H1 (cell line): ENCODE results near the gene COL11A1. TPM values are rescaled to one million over a fixed set of nuclear protein-coding genes. Genes with fewer than 3 reads are reported as not detected.

ENCODE experiments used
- CTCF ChIA-PET: fragments of 300-600 bp; sonication (Branson Sonifier 250); formaldehyde crosslinking; loops from one replicate; lab custom pipeline; 2021; ENCODE audit not compliant: partially characterized antibody; lab: Charles Lee
- POLR2A ChIA-PET: fragments of 300-600 bp; sonication (Branson Sonifier 250); formaldehyde crosslinking; loops from one replicate; lab custom pipeline; 2021; ENCODE audit warnings: inconsistent platforms; ENCODE audit not compliant: partially characterized antibody; lab: Charles Lee
- DNase-seq, 2 experiments: peaks; one replicate each; pipeline versions ENCODE4 v3.0.0 to v3.0.0-alpha.2; 2010 to 2022; ENCODE audit warnings: low spot score in 2 of 2, low read depth in 1 of 2, mixed read lengths in 1 of 2
- FAIRE-seq: peaks from 2 replicates; lab custom pipeline; 2011; peaks lifted over from hg19 to GRCh38; lab: Jason Lieb, UNC
- H2AFZ ChIP-seq: 2 replicates; pipeline ENCODE4 v1.8.1; 2012; ENCODE audit warnings: low read length, inconsistent platforms
- H2AK5ac ChIP-seq: 2 replicates; pipeline ENCODE4 v1.6.1; 2013; ENCODE audit warnings: low read depth, low read length
- H2BK120ac ChIP-seq: replicated peaks from 2 replicates; pipeline ENCODE3; 2013; ENCODE audit warnings: low read depth, low read length, inconsistent platforms
- H2BK12ac ChIP-seq: 2 replicates; pipeline ENCODE4 v1.6.1; 2013; ENCODE audit warnings: low read depth, low read length
- H2BK15ac ChIP-seq: 2 replicates; pipeline ENCODE4 v1.6.1; 2013; ENCODE audit warnings: low read length
- H2BK20ac ChIP-seq: 2 replicates; pipeline ENCODE4 v1.6.1; 2013; ENCODE audit warnings: low read length
- H2BK5ac ChIP-seq: 2 replicates; pipeline ENCODE4 v1.6.1; 2013; ENCODE audit warnings: low read depth, low read length
- H3K14ac ChIP-seq: 2 replicates; pipeline ENCODE4 v1.6.1; 2013; ENCODE audit warnings: inconsistent platforms; ENCODE audit not compliant: insufficient read length
- H3K18ac ChIP-seq: 2 replicates; pipeline ENCODE4 v1.6.1; 2013; ENCODE audit warnings: low read length; ENCODE audit errors: extremely low read depth
- H3K23ac ChIP-seq: 2 replicates; pipeline ENCODE4 v1.6.1; 2013; ENCODE audit warnings: inconsistent platforms; ENCODE audit not compliant: insufficient read length
- H3K23me2 ChIP-seq: 2 replicates; pipeline ENCODE4 v1.6.1; 2013; ENCODE audit warnings: low read depth, low read length
- H3K27ac ChIP-seq: 2 replicates; pipeline ENCODE4 v1.6.1; 2011; ENCODE audit warnings: low read depth, low read length, inconsistent platforms
- H3K27me3 ChIP-seq, 4 experiments: replicated peaks in 1 of 4; 1 replicate in 1 of 4; 2 replicates in 3 of 4; pipeline versions ENCODE4 v1.6.1 to v1.8.1; 2011 to 2013; ENCODE audit warnings: low read length in 3 of 4, mild to moderate bottlenecking in 3 of 4, inconsistent platforms in 2 of 4, mixed read lengths in 2 of 4, moderate library complexity in 1 of 4; ENCODE audit not compliant: control insufficient read depth in 3 of 4, insufficient read depth in 3 of 4; ENCODE audit errors: extremely low read depth in 1 of 4
- H3K36me3 ChIP-seq, 4 experiments: 2 replicates each; pipeline versions ENCODE4 v1.6.1 to v1.8.1; 2011 to 2013; ENCODE audit warnings: mild to moderate bottlenecking in 4 of 4, low read length in 3 of 4, moderate library complexity in 2 of 4, control low read depth in 1 of 4, inconsistent platforms in 1 of 4; ENCODE audit not compliant: insufficient read depth in 4 of 4, control insufficient read depth in 2 of 4
- H3K4ac ChIP-seq: replicated peaks from 2 replicates; pipeline ENCODE3; 2013; ENCODE audit warnings: low read length, low read depth, mixed read lengths, inconsistent platforms; ENCODE audit not compliant: insufficient read length
- H3K4me1 ChIP-seq, 4 experiments: replicated peaks in 1 of 4; 1 replicate in 1 of 4; 2 replicates in 3 of 4; pipeline versions ENCODE4 v1.6.1 to v1.8.1; 2011 to 2013; ENCODE audit warnings: low read length in 3 of 4, inconsistent platforms in 2 of 4, mixed read lengths in 1 of 4; ENCODE audit not compliant: insufficient read depth in 4 of 4, control insufficient read depth in 3 of 4
- H3K4me2 ChIP-seq, 2 experiments: 2 replicates each; pipeline versions ENCODE4 v1.6.1 to v1.8.1; 2011 to 2013; ENCODE audit warnings: low read depth in 2 of 2, low read length in 2 of 2, control low read depth in 1 of 2, inconsistent platforms in 1 of 2, mild to moderate bottlenecking in 1 of 2; ENCODE audit not compliant: insufficient read depth in 1 of 2
- H3K4me3 ChIP-seq, 4 experiments: fragments of 200-600, 300-600 bp in 1 of 4; sonication (generic), shearing (Covaris generic), sonication (Bioruptor Twin) in 1 of 4; 2 replicates each; pipeline versions ENCODE4 v1.5.1 to v1.8.1; 2011 to 2016; ENCODE audit warnings: low read length in 4 of 4, low read depth in 3 of 4, control low read depth in 2 of 4, inconsistent platforms in 2 of 4, mild to moderate bottlenecking in 2 of 4, mixed read lengths in 1 of 4, moderate library complexity in 1 of 4; ENCODE audit not compliant: insufficient read depth in 2 of 4; ENCODE audit errors: extremely low read depth in 1 of 4
- H3K56ac ChIP-seq: replicated peaks from 2 replicates; pipeline ENCODE3; 2013; ENCODE audit warnings: low read depth, mild to moderate bottlenecking, mixed read lengths, low read length, inconsistent platforms; ENCODE audit not compliant: insufficient read length
- H3K79me1 ChIP-seq: 2 replicates; pipeline ENCODE4 v1.6.1; 2013; ENCODE audit warnings: low read depth, low read length, control low read depth
- H3K79me2 ChIP-seq, 2 experiments: 2 replicates each; pipeline versions ENCODE4 v1.6.1 to v1.8.1; 2012 to 2013; ENCODE audit warnings: low read length in 2 of 2, mild to moderate bottlenecking in 2 of 2, inconsistent platforms in 1 of 2; ENCODE audit not compliant: insufficient read depth in 2 of 2, control insufficient read depth in 1 of 2
- H3K9ac ChIP-seq, 4 experiments: replicated peaks in 1 of 4; 1 replicate in 1 of 4; 2 replicates in 3 of 4; pipeline versions ENCODE4 v1.6.1 to v1.8.1; 2011 to 2013; ENCODE audit warnings: low read depth in 3 of 4, low read length in 3 of 4, control low read depth in 2 of 4, mild to moderate bottlenecking in 2 of 4, moderate library complexity in 2 of 4, inconsistent platforms in 1 of 4; ENCODE audit errors: extremely low read depth in 1 of 4
- H3K9me3 ChIP-seq, 2 experiments: 2 replicates each; pipeline versions ENCODE4 v1.6.1 to v1.8.1; 2012 to 2013; ENCODE audit warnings: mild to moderate bottlenecking in 2 of 2, moderate library complexity in 2 of 2, control low read depth in 1 of 2, inconsistent platforms in 1 of 2, low read depth in 1 of 2, low read length in 1 of 2, mixed read lengths in 1 of 2; ENCODE audit not compliant: insufficient read depth in 2 of 2
- H4K20me1 ChIP-seq, 2 experiments: replicated peaks in 1 of 2; 2 replicates each; pipeline versions ENCODE3 to v1.8.1; 2011 to 2013; ENCODE audit warnings: inconsistent platforms in 2 of 2, low read length in 2 of 2, mild to moderate bottlenecking in 1 of 2; ENCODE audit not compliant: insufficient read depth in 2 of 2, control insufficient read depth in 1 of 2
- H4K5ac ChIP-seq: 2 replicates; pipeline ENCODE4 v1.6.1; 2013; ENCODE audit warnings: low read length, low read depth, mixed read lengths, inconsistent platforms; ENCODE audit not compliant: insufficient read length
- H4K8ac ChIP-seq: 2 replicates; pipeline ENCODE4 v1.8.0; 2013; ENCODE audit warnings: mild to moderate bottlenecking, moderate library complexity, low read length, inconsistent platforms; ENCODE audit not compliant: insufficient read depth; ENCODE audit errors: extremely low read depth
- H4K91ac ChIP-seq: replicated peaks from 2 replicates; pipeline ENCODE3; 2013; ENCODE audit warnings: low read length, mixed read lengths, inconsistent platforms; ENCODE audit not compliant: insufficient read length
- CHD1 ChIP-seq: IDR thresholded peaks from 2 replicates; pipeline ENCODE4 v1.6.1; 2012; ENCODE audit warnings: low read depth, low read length, improper control_type of control experiment
- EP300 ChIP-seq, 2 experiments: IDR thresholded peaks; 1 replicate in 1 of 2; 2 replicates in 1 of 2; pipeline ENCODE4 v1.6.1; 2011 to 2012; ENCODE audit warnings: low read depth in 2 of 2, low read length in 2 of 2, mild to moderate bottlenecking in 2 of 2, borderline replicate concordance in 1 of 2, inconsistent platforms in 1 of 2, moderate library complexity in 1 of 2
- GABPA ChIP-seq: IDR thresholded peaks from 2 replicates; pipeline ENCODE4 v1.6.1; 2011; ENCODE audit warnings: mild to moderate bottlenecking, low read length, moderate library complexity, borderline replicate concordance; ENCODE audit not compliant: insufficient read depth
- HDAC6 ChIP-seq: IDR thresholded peaks from one replicate; pipeline ENCODE4 v1.7.1; 2012; ENCODE audit warnings: low read depth, mild to moderate bottlenecking, inconsistent platforms, low read length, moderate library complexity
- KDM4A ChIP-seq: IDR thresholded peaks from one replicate; pipeline ENCODE4 v1.7.1; 2012; ENCODE audit warnings: low read depth, mild to moderate bottlenecking, moderate library complexity, low read length, inconsistent platforms; ENCODE audit not compliant: severe bottlenecking
- RFX5 ChIP-seq: IDR thresholded peaks from 2 replicates; pipeline ENCODE4 v1.6.1; 2011; ENCODE audit warnings: low read depth, low read length, improper control_type of control experiment, borderline replicate concordance
- SAP30 ChIP-seq: fragments of 300-600 bp; sonication (generic); IDR thresholded peaks from 2 replicates; pipeline ENCODE4 v1.7.1; 2012; ENCODE audit warnings: low read length, moderate library complexity, mild to moderate bottlenecking, inconsistent platforms; ENCODE audit not compliant: insufficient read depth, insufficient replicate concordance
- SIX5 ChIP-seq: IDR thresholded peaks from 2 replicates; pipeline ENCODE4 v1.6.1; 2011; ENCODE audit warnings: mild to moderate bottlenecking, low read depth, low read length
- SUZ12 ChIP-seq: fragments of 200-600 bp; sonication (generic); IDR thresholded peaks from 2 replicates; pipeline ENCODE4 v1.6.1; 2012; ENCODE audit warnings: mild to moderate bottlenecking, inconsistent platforms, low read length, moderate library complexity, mixed read lengths
- TAF1 ChIP-seq: IDR thresholded peaks from 2 replicates; pipeline ENCODE4 v1.6.1; 2011; ENCODE audit warnings: mild to moderate bottlenecking, low read depth, low read length
- YY1 ChIP-seq: IDR thresholded peaks from 2 replicates; pipeline ENCODE4 v1.6.1; 2011; ENCODE audit warnings: low read depth, mild to moderate bottlenecking, low read length
- WGBS, 2 experiments: shearing (Covaris generic) in 1 of 2; methylation state at CpG; one replicate each; pipeline versions ENCODE4 v1.1.6 to v1.1.7; 2013 to 2015; ENCODE audit warnings: low lambda C conversion rate in 2 of 2, mixed read lengths in 2 of 2, inconsistent platforms in 1 of 2, low coverage in 1 of 2, missing lambda C conversion rate in 1 of 2; ENCODE audit not compliant: insufficient replicate concordance in 2 of 2, insufficient coverage in 1 of 2, insufficient read length in 1 of 2; ENCODE audit errors: extremely low coverage in 1 of 2, missing lambda C conversion rate in 1 of 2; 5-methylcytosine and 5-hydroxymethylcytosine counted together
- polyA plus RNA-seq, 7 experiments: library from polyadenylated mRNA; depleted of rRNA in 3 of 7; stranded (reverse) in 5 of 7; unstranded in 2 of 7; fragments of >200 nt in 5 of 7; fragments of 200-250 nt in 2 of 7; gene quantifications; 1 replicate in 5 of 7; 2 replicates in 1 of 7; 4 replicates in 1 of 7; pipeline versions ENCODE4 v1.2.1 to v1.2.3, GENCODE V29; 2011 to 2013; ENCODE audit warnings: missing spikeins in 2 of 7, mixed read lengths in 2 of 7
- total RNA-seq: library from RNA; stranded (reverse); fragmentation: NEBNext Ultra II Directional; extraction: Animal tissue kit (Norgen Biotek cat#: 25700); gene quantifications from 2 replicates; pipeline ENCODE4 v1.2.1, GENCODE V29; 2021

COL11A1 gene
- total and polyA plus RNA-seq, 2 of the 8 experiments (the other 6 are each of a cell fraction or from before 2014, with no cell fraction given): 4.0 to 27.9 TPM

GRCh38 chr1:103075316-103076000 is 32.9 kb downstream of the COL11A1 start:
- no peak overlapping the region for H4K8ac ChIP-seq
- no peak overlapping the region for H3K9ac ChIP-seq
- H3K14ac ChIP-seq: no peak overlapping the region
- H2BK12ac ChIP-seq: no peak overlapping the region
- POLR2A ChIA-PET: no interaction called here
- no peaks in the 10 kb centered on the region for H3K4me1 ChIP-seq
- no peak overlapping the region for H2AFZ ChIP-seq
- H4K91ac ChIP-seq: no peak overlapping the region
- H3K79me1 ChIP-seq: no peaks in the 10 kb centered on the region
- no peak overlapping the region for H2AK5ac ChIP-seq
- H3K27ac ChIP-seq: no peak overlapping the region
- H3K18ac ChIP-seq: no peak overlapping the region
- no peak overlapping the region for H2BK120ac ChIP-seq
- DNase-seq: no peak
- no peak overlapping the region for H2BK5ac ChIP-seq
- CTCF ChIA-PET: interaction anchor here (1.0 to 1.2 kb wide), 2 partner anchors 11 to 31 kb away, joined by 3 read pairs; no protein-coding TSS in a partner anchor
- H3K9me3 ChIP-seq: no peaks in the 10 kb centered on the region
- H4K20me1 ChIP-seq: no peaks in the 10 kb centered on the region
- H2BK15ac ChIP-seq: no peak overlapping the region
- H3K36me3 ChIP-seq: peaks cover 0 to 4% (median 0%) of the 10 kb centered on the region in 4 experiments; a peak in 1 of 8 replicates
- no peaks in the 10 kb centered on the region for H3K23me2 ChIP-seq
- H3K56ac ChIP-seq: no peak overlapping the region
- H3K27me3 ChIP-seq: peaks cover 0 to 1% (median 0%) of the 10 kb centered on the region in 4 experiments; a peak in 1 of 7 replicates
- no peak overlapping the region for H3K23ac ChIP-seq
- no peak for FAIRE-seq
- H3K79me2 ChIP-seq: no peaks in the 10 kb centered on the region
- H3K4ac ChIP-seq: no peak overlapping the region
- H2BK20ac ChIP-seq: no peak overlapping the region
- H3K4me3 ChIP-seq: no peak overlapping the region
- no peak overlapping the region for H4K5ac ChIP-seq
- WGBS, 2 experiments: 89% methylated on average over 2 of the region's 2 CpGs; no CpG with 5 or more reads in 1 of the 2 experiments
- no peak overlapping the region for H3K4me2 ChIP-seq
- TF ChIP-seq SIX5 (no peak), YY1 (no peak), SAP30 (no peak), EP300 (IDR thresholded peaks at IDR 0.05; ENCODE audit: borderline replicate concordance in 1 of 2, low read depth in 2 of 2, low read length in 2 of 2) (no peak), SUZ12 (no peak), RFX5 (no peak), TAF1 (no peak), KDM4A (no peak), GABPA (no peak), HDAC6 (no peak), CHD1 (no peak)
